ENCODE data around the gene CTSZ.
"Not testable (repeated sequence)": the region's sequence is repeated elsewhere in the genome, so short reads cannot be mapped to it uniquely, and the experiment has no call there.

The CTSZ gene

GRCh38 chr20:59006864-59007664 is at the start of gene CTSZ:
TSS of gene CTSZ (minus strand) at chr20:59007254. CDS start at chr20:59007128, 126 bp downstream.
- ATAC-seq (replicated peaks) (peak; percentile 30 to 39), DNase-seq (peak; percentile 71)
- Mint-ChIP-seq H3K4me1 (peaks cover 62 to 80% of the 10 kb centered on the region in 2 donors), H3K27ac (peak within 1 kb of the TSS; percentile 100), H3K4me3 (peak within 1 kb of the TSS; percentile 94), H3K27me3 (no peaks in the 10 kb centered on the region), H3K9me3 (no peaks in the 10 kb centered on the region), H3K36me3 (peaks cover 46 to 47% of the 10 kb centered on the region in 2 donors)

GRCh38 chr20:59055302-59055701 is 48.2 kb upstream of the CTSZ start:
- Mint-ChIP-seq H3K36me3 (no peaks in the 10 kb centered on the region), H3K4me1 (no peaks in the 10 kb centered on the region), H3K27ac (no peak overlapping the region), H3K9me3 (no peaks in the 10 kb centered on the region), H3K4me3 (no peak overlapping the region), H3K27me3 (peaks cover 5 to 23% of the 10 kb centered on the region in 2 donors)
- no peak for DNase-seq
- ATAC-seq (replicated peaks): no peak

GRCh38 chr20:59051666-59052185 is 44.7 kb upstream of the CTSZ start:
- H3K4me3 Mint-ChIP-seq: no peak overlapping the region
- DNase-seq (no peak), ATAC-seq (replicated peaks) (no peak)
- no peak overlapping the region for H3K27ac Mint-ChIP-seq
- H3K36me3 Mint-ChIP-seq: no peaks in the 10 kb centered on the region
- H3K4me1 Mint-ChIP-seq: peaks cover 0 to 4% of the 10 kb centered on the region in 2 donors
- no peaks in the 10 kb centered on the region for H3K9me3 Mint-ChIP-seq
- peaks cover 11 to 21% of the 10 kb centered on the region in 2 donors for H3K27me3 Mint-ChIP-seq

GRCh38 chr20:59050437-59050836 is 43.4 kb upstream of the CTSZ start:
- H3K4me3 Mint-ChIP-seq: no peak overlapping the region

GRCh38 chr20:59048681-59049030 is 41.6 kb upstream of the CTSZ start:
- Mint-ChIP-seq H3K4me3 (no peak overlapping the region), H3K4me1 (peaks cover 14 to 15% of the 10 kb centered on the region in 2 donors), H3K27me3 (peaks cover 11 to 21% of the 10 kb centered on the region in 2 donors), H3K27ac (no peak overlapping the region), H3K36me3 (no peaks in the 10 kb centered on the region), H3K9me3 (no peaks in the 10 kb centered on the region)
- ATAC-seq (replicated peaks): no peak
- no peak for DNase-seq

More at GRCh38 chr20:59050437-59050836, 43.4 kb upstream of the CTSZ start:
- H3K36me3 Mint-ChIP-seq: no peaks in the 10 kb centered on the region
- H3K27me3 Mint-ChIP-seq: peaks cover 11 to 21% of the 10 kb centered on the region in 2 donors
- peaks cover 0 to 4% of the 10 kb centered on the region in 2 donors for H3K4me1 Mint-ChIP-seq
- no peak overlapping the region for H3K27ac Mint-ChIP-seq
- ATAC-seq (replicated peaks) (no peak), DNase-seq (no peak)
- H3K9me3 Mint-ChIP-seq: no peaks in the 10 kb centered on the region

GRCh38 chr20:59047938-59048680 is 41.1 kb upstream of the CTSZ start:
- no peak for DNase-seq
- ATAC-seq (replicated peaks): peak in 1 of 2 donors; percentile 34
- no peak overlapping the region for H3K4me3 Mint-ChIP-seq
- H3K9me3 Mint-ChIP-seq: no peaks in the 10 kb centered on the region
- H3K4me1 Mint-ChIP-seq: peaks cover 18 to 20% of the 10 kb centered on the region in 2 donors
- H3K27ac Mint-ChIP-seq: no peak overlapping the region
- peaks cover 8 to 17% of the 10 kb centered on the region in 2 donors for H3K27me3 Mint-ChIP-seq
- H3K36me3 Mint-ChIP-seq: no peaks in the 10 kb centered on the region

GRCh38 chr20:59046862-59047261 is 39.8 kb upstream of the CTSZ start:
- no peaks in the 10 kb centered on the region for H3K9me3 Mint-ChIP-seq
- no peak overlapping the region for H3K4me3 Mint-ChIP-seq
- H3K4me1 Mint-ChIP-seq: peaks cover 20 to 22% of the 10 kb centered on the region in 2 donors
- no peaks in the 10 kb centered on the region for H3K36me3 Mint-ChIP-seq
- DNase-seq (no peak), ATAC-seq (replicated peaks) (no peak)
- peaks cover 6 to 13% of the 10 kb centered on the region in 2 donors for H3K27me3 Mint-ChIP-seq
- no peak overlapping the region for H3K27ac Mint-ChIP-seq

GRCh38 chr20:59044796-59045195 is 37.7 kb upstream of the CTSZ start:
- H3K27me3 Mint-ChIP-seq: peaks cover 4 to 6% of the 10 kb centered on the region in 2 donors
- no peak overlapping the region for H3K27ac Mint-ChIP-seq
- H3K4me3 Mint-ChIP-seq: no peak overlapping the region

GRCh38 chr20:59044295-59044694 is 37.2 kb upstream of the CTSZ start:
- H3K4me1 Mint-ChIP-seq: peaks cover 32 to 43% of the 10 kb centered on the region in 2 donors
- ATAC-seq (replicated peaks): no peak

More at GRCh38 chr20:59044796-59045195, 37.7 kb upstream of the CTSZ start:
- no peak for DNase-seq
- peaks cover 13 to 14% of the 10 kb centered on the region in 2 donors for H3K36me3 Mint-ChIP-seq
- no peak for ATAC-seq (replicated peaks)
- H3K4me1 Mint-ChIP-seq: peaks cover 32 to 41% of the 10 kb centered on the region in 2 donors
- H3K9me3 Mint-ChIP-seq: no peaks in the 10 kb centered on the region

GRCh38 chr20:59043698-59044097 is 36.6 kb upstream of the CTSZ start:
- H3K27ac Mint-ChIP-seq: peak overlapping the region; percentile 62
- H3K27me3 Mint-ChIP-seq: no peaks in the 10 kb centered on the region
- no peak for ATAC-seq (replicated peaks)
- no peaks in the 10 kb centered on the region for H3K9me3 Mint-ChIP-seq
- peaks cover 34 to 47% of the 10 kb centered on the region in 2 donors for H3K4me1 Mint-ChIP-seq
- H3K36me3 Mint-ChIP-seq: peaks cover 15 to 17% of the 10 kb centered on the region in 2 donors
- peak overlapping the region; percentile 96 to 99 for H3K4me3 Mint-ChIP-seq
- DNase-seq: no peak

More at GRCh38 chr20:59044295-59044694, 37.2 kb upstream of the CTSZ start:
- Mint-ChIP-seq H3K27me3 (peaks cover 2 to 3% of the 10 kb centered on the region in 2 donors), H3K36me3 (peaks cover 13 to 15% of the 10 kb centered on the region in 2 donors), H3K27ac (no peak overlapping the region), H3K9me3 (no peaks in the 10 kb centered on the region), H3K4me3 (no peak overlapping the region)
- DNase-seq: no peak

- peaks cover 32 to 48% of the 10 kb centered on the region in 2 donors for H3K4me1 Mint-ChIP-seq
- DNase-seq (peak; percentile 95), ATAC-seq (replicated peaks) (peak; percentile 97 to 98)
Measured at GRCh38 chr20:59042796-59043631, 36.0 kb upstream of the CTSZ start.

GRCh38 chr20:59042151-59042795 is 35.2 kb upstream of the CTSZ start, which contains the start of gene PRELID3B:
TSS of gene PRELID3B (minus strand) at chr20:59042786. CDS start at chr20:59042730, 56 bp downstream.
- ATAC-seq (replicated peaks) (peak; percentile 49 to 54), DNase-seq (no peak)
- no peaks in the 10 kb centered on the region for H3K9me3 Mint-ChIP-seq
- peaks cover 30 to 48% of the 10 kb centered on the region in 2 donors for H3K4me1 Mint-ChIP-seq
- H3K27ac Mint-ChIP-seq: peak within 1 kb of the TSS; percentile 98
- H3K36me3 Mint-ChIP-seq: peaks cover 18 to 19% of the 10 kb centered on the region in 2 donors
- H3K4me3 Mint-ChIP-seq: peak within 1 kb of the TSS; percentile 96 to 99
- no peaks in the 10 kb centered on the region for H3K27me3 Mint-ChIP-seq

More at GRCh38 chr20:59042796-59043631, 36.0 kb upstream of the CTSZ start:
- peaks cover 15 to 17% of the 10 kb centered on the region in 2 donors for H3K36me3 Mint-ChIP-seq
- H3K27me3 Mint-ChIP-seq: no peaks in the 10 kb centered on the region
- H3K4me3 Mint-ChIP-seq: peak overlapping the region; percentile 96 to 99
- no peaks in the 10 kb centered on the region for H3K9me3 Mint-ChIP-seq
- H3K27ac Mint-ChIP-seq: peak overlapping the region; percentile 98

- peak overlapping the region; percentile 73 for H3K27ac Mint-ChIP-seq
- DNase-seq; H3K27me3 Mint-ChIP-seq; ATAC-seq (replicated peaks); H3K9me3 Mint-ChIP-seq: not testable (repeated sequence)
- H3K4me1 Mint-ChIP-seq: peaks cover 33 to 48% of the 10 kb centered on the region in 2 donors
- peaks cover 22 to 24% of the 10 kb centered on the region in 2 donors for H3K36me3 Mint-ChIP-seq
- peak overlapping the region; percentile 96 to 99 for H3K4me3 Mint-ChIP-seq
Measured at GRCh38 chr20:59041487-59041886, 34.4 kb upstream of the CTSZ start.

Data from stimulated activated naive B cell treated with anti-CD40 and anti-IgM and Interleukin-4, amounts not matched to agents 10 μg/mL and 1 μg/mL and 100 μg/mL, for 72 hours (primary cell).